ENCODE results near the gene MSLN. TPM values are rescaled to one million over a fixed set of nuclear protein-coding genes. Genes with fewer than 3 reads are reported as not detected.
A peak's percentile ranks its signal among the peaks of the same experiment; 100 is the strongest.

The MSLN gene
- total and polyA plus RNA-seq, 2 experiments from 2014 or later, result 0.10 TPM; not detected in 1

GRCh38 chr16:752007-752312 lies 8.6 kb upstream of the MSLN start:
- Histone ChIP-seq H2AFZ (peak overlapping the region; percentile 89), H3K4me1 (ENCODE audit: insufficient read depth) (peaks cover 5% of the 10 kb centered on the region), H3K36me3 (ENCODE audit: insufficient read depth) (no peaks in the 10 kb centered on the region), H3K4me3 (no peak overlapping the region), H3K4me2 (peak overlapping the region; percentile 49), H3K27me3 (ENCODE audit: insufficient read depth) (no peaks in the 10 kb centered on the region), H3K9me2 (ENCODE audit: insufficient read depth) (no peaks in the 10 kb centered on the region), H3F3A (replicated peaks; ENCODE audit: low read depth) (0 out of 2 replicates have a peak, but pooled peaks cover 5% of the 10 kb centered on the region), H3K27ac (ENCODE audit: low read depth) (no peak overlapping the region), H4K20me1 (replicated peaks; ENCODE audit: insufficient read depth) (no peaks in the 10 kb centered on the region), H3K79me2 (replicated peaks; ENCODE audit: insufficient read depth) (no peaks in the 10 kb centered on the region)
- peak; percentile 84 for ATAC-seq
- H3K27ac Mint-ChIP-seq, result no peak overlapping the region
- peaks cover 19% of the 10 kb centered on the region for H3K27me3 Mint-ChIP-seq (ENCODE audit: insufficient read depth, low read depth, poor library complexity)
- peak overlapping the region; percentile 15; the same call in 1 of the 3 replicates for H3K4me3 Mint-ChIP-seq
- TF ChIP-seq ZNF331 (CRISPR knock-in tag; IDR thresholded peaks at IDR 0.05; ENCODE audit: low read depth) (no peak), CREB1 (CRISPR knock-in tag; IDR thresholded peaks at IDR 0.05; ENCODE audit: low read depth) (no peak), STAT1 (IDR thresholded peaks at IDR 0.05; ENCODE audit: unreplicated experiment) (no peak), ZNF114 (CRISPR knock-in tag; IDR thresholded peaks at IDR 0.05) (no peak), JUNB (IDR thresholded peaks at IDR 0.05; ENCODE audit: unreplicated experiment) (no peak), NANOG (IDR thresholded peaks at IDR 0.05; ENCODE audit: borderline replicate concordance) (no peak), POLR2AphosphoS5 (IDR thresholded peaks at IDR 0.05; ENCODE audit: low read depth) (no peak), EZH2phosphoT487 (IDR thresholded peaks at IDR 0.05; ENCODE audit: unreplicated experiment) (no peak), CTCF (conservative IDR thresholded peaks at IDR 0.05; ENCODE audit: low read depth in 2 of 2) (no peak), ZNF462 (CRISPR knock-in tag; IDR thresholded peaks at IDR 0.05) (no peak), REST (IDR thresholded peaks at IDR 0.05; ENCODE audit: unreplicated experiment) (no peak), ETS1 (IDR thresholded peaks at IDR 0.05) (no peak), EZH2 (IDR thresholded peaks at IDR 0.05; ENCODE audit: low read depth, unreplicated experiment) (no peak)
- H3K4me1 Mint-ChIP-seq, result peaks cover 21% of the 10 kb centered on the region
- DNase-seq (ENCODE audit: low spot score), result peak; percentile 50
- no peaks in the 10 kb centered on the region for H3K36me3 Mint-ChIP-seq (ENCODE audit: low read depth)
- no peaks in the 10 kb centered on the region; the same call in 2 of the 3 replicates for H3K9me3 Mint-ChIP-seq
